Heart left ventricle (tissue), 13 donors: ENCODE data around the gene PLA2G7.

Source experiments
- CTCF ChIP-seq, 12 donors: fragments of 200-600 bp; sonication (generic) in 4 of 12; IDR thresholded peaks; one replicate each; pipeline versions ENCODE4 v1.5.0 to v1.8.0; 2018 to 2022; ENCODE audit warnings: antibody characterized with exemption in 12 of 12, mild to moderate bottlenecking in 5 of 12
- POLR2A ChIP-seq, 2 donors: fragments of 450-650 bp; IDR thresholded peaks; one replicate each; pipeline ENCODE4 v1.6.1; 2017; ENCODE audit warnings: antibody characterized with exemption in 2 of 2, mild to moderate bottlenecking in 2 of 2, moderate library complexity in 2 of 2
- donor health status: ischemic (EF 13 %, LVEDD 7.1; RV severe dilation, severe dysfunction).
- donor health status: DM: no; HTN: yes; CAD: no.
- donor health status: DM: no; HTN: no; CAD: no.
- donor health status: ischemic (EF 25% LVEDD 6.9; RV normal size, moderate dysfunction).
- donor health status: ischemic (EF 25% LVEDD 5.7; RV mildly dilated, moderate dysfunction).
- donor health status: ischemic (EF 35%, LVEDD 5.7; RV mildly dilated, moderate dysfunction).
- donor health status: nonischemic (EF 11% LVEDD 7.7; RV severe dilation, severe dysfunction).
- donor health status: DM: yes; HTN: yes; CAD: no.
- donor health status: PGD.
- donor health status: ischemic (EF 29% LVEDD 5.4; RV normal size, mild dysfunction).
- donor health status: nonischemic (EF 23%, LVEDD 6.1; RV moderate dilation, normal function).

- no peak for TF ChIP-seq CTCF (IDR thresholded peaks at IDR 0.05)
- no peak for TF ChIP-seq POLR2A (IDR thresholded peaks at IDR 0.05)
These were observed 14.8 kb downstream of the PLA2G7 start for GRCh38 chr6:46720401-46720800.
